SU-DHL-6 (cell line): ENCODE data around the gene STARD10.
"Not testable (repeated sequence)": the region's sequence is repeated elsewhere in the genome, so short reads cannot be mapped to it uniquely, and the experiment has no call there.

Experiments used
- CTCF ChIP-seq: fragments of 200-600 bp; sonication (generic); IDR thresholded peaks from one replicate; pipeline ENCODE4 v1.5.1; 2017; ENCODE audit warnings: antibody characterized with exemption, mild to moderate bottlenecking, low read length, moderate library complexity; ENCODE audit not compliant: insufficient read depth, poor library complexity, severe bottlenecking
- EZH2phosphoT487 ChIP-seq: fragments of 200-600 bp; sonication (generic), shearing (Covaris generic); conservative IDR thresholded peaks from 2 replicates; pipeline ENCODE4 v1.6.1; 2018; ENCODE audit warnings: mild to moderate bottlenecking, antibody characterized with exemption, low read length, moderate library complexity, mixed read lengths

GRCh38 chr11:72791228-72791627 lies 2.6 kb downstream of the STARD10 start:
- TF ChIP-seq CTCF, EZH2phosphoT487: not testable (repeated sequence)
